HG02973 (cell line): Measurements from ENCODE around the gene PRR29.
"Not testable (repeated sequence)": the region's sequence is repeated elsewhere in the genome, so short reads cannot be mapped to it uniquely, and the experiment has no call there.

Experiments used
- ATAC-seq: cut with Tn5 transposase; IDR thresholded peaks from one replicate; pipeline ENCODE4 v1.9.1; 2021; ENCODE audit warnings: moderate library complexity; ENCODE audit not compliant: unreplicated experiment

PRR29 gene

GRCh38 chr17:63973930-63974593 lies 24.1 kb upstream of the PRR29 start:
- no peak for ATAC-seq

GRCh38 chr17:63974594-63975192 lies 23.5 kb upstream of the PRR29 start:
- no peak for ATAC-seq

GRCh38 chr17:63975541-63976092 lies 22.5 kb upstream of the PRR29 start:
- ATAC-seq: no peak

GRCh38 chr17:63976702-63977101 lies 21.4 kb upstream of the PRR29 start:
- no peak for ATAC-seq

GRCh38 chr17:63978272-63979200 lies 19.6 kb upstream of the PRR29 start:
- ATAC-seq: no peak

GRCh38 chr17:63982641-63983040 lies 15.5 kb upstream of the PRR29 start:
- ATAC-seq: not testable (repeated sequence)

- ATAC-seq: no peak
Observed at GRCh38 chr17:63983320-63983719, 14.8 kb upstream of the PRR29 start.

- no peak for ATAC-seq
Observed at GRCh38 chr17:63984236-63984635, 13.9 kb upstream of the PRR29 start.

GRCh38 chr17:63984651-63985386 lies 13.3 kb upstream of the PRR29 start:
- no peak for ATAC-seq

GRCh38 chr17:63985387-63986140 lies 12.6 kb upstream of the PRR29 start:
- no peak for ATAC-seq

GRCh38 chr17:63986821-63987220 lies 11.3 kb upstream of the PRR29 start:
- ATAC-seq: no peak

GRCh38 chr17:63987221-63988126 lies 10.7 kb upstream of the PRR29 start:
- no peak for ATAC-seq

- ATAC-seq: no peak
Observed at GRCh38 chr17:63988127-63988478, 10.0 kb upstream of the PRR29 start.

- no peak for ATAC-seq
Observed at GRCh38 chr17:63988741-63989621, 9.2 kb upstream of the PRR29 start.

GRCh38 chr17:63989622-63990345 lies 8.4 kb upstream of the PRR29 start:
- ATAC-seq: no peak

- ATAC-seq: no peak
Observed at GRCh38 chr17:63991611-63992010, 6.5 kb upstream of the PRR29 start.

GRCh38 chr17:63993368-63993985 lies 4.7 kb upstream of the PRR29 start:
- ATAC-seq: no peak
